ENCODE results near the gene HERC3.

Gene HERC3

GRCh38 chr4:88720451-88721428, 128.5 kb downstream of the HERC3 start:
- DNase-seq (ENCODE audit: low read depth in 2 of 2) = no peak

DNA sequence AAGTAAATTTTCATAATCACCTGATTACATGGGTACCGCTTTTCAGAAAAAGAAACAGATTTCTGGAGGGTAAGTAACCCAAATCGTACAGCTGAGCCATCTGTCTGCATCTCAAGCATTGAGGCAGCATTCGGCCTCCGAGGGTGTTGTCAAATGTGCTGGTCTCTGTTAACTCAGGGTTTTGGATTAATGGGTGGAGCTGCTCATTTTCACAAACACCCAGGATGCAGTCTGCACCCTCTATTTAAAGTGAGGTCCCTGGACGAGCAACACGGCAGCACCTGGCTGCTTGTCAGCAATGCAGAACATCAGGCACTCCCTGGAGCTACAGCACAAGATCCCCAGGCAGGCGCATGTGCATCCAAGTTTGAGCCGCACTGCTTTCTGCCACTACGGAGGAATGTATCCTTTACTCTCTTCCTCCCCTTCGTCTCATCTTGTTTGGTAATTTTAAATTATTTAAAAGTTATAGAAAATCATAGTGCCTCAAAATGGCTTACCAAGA, 130.0 kb downstream of the HERC3 start:
- no peak for DNase-seq (ENCODE audit: low read depth in 2 of 2)

DNA sequence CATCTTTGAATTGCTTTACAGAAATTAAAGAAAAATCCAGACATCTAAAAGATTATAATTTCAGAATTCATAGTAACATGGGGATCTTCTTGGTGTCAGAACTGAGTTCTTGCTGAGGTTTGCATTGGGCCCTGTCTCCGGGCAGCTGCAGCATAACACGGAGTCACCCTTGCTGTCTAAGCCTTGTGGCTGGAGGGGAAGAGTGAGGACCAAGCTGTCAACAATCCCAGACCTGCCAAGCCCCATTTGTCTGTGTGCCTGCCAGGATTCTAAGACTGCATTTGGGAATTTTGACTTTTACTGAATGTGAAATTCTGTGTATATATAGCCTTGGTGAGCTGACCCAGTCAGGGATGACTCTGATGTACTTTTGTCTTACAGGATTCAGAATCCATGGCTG, 130.5 kb downstream of the HERC3 start:
- no peak for DNase-seq (ENCODE audit: low read depth in 2 of 2)

DNA sequence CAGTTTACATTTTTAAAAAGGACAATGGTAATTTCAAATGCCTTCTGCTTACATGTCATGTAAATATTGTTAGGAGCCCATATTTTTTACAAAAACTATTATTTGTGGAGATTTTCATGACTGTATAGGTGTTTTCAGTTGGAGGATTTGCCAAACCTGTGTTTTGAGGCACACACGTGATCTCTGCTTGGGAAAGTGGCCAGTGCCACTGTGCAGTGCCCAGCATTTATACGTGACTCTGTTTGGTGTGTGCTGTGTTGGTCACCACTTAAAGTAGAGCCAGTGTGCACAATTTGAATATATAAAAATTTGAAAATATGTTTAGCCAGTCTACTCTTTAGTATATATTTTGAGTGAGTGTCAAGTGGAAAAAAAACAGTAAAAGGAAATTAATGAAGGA, 132.1 kb downstream of the HERC3 start:
- no peak for DNase-seq (ENCODE audit: low read depth in 2 of 2)

- DNase-seq (ENCODE audit: low read depth in 2 of 2) = no peak
Observed at GRCh38 chr4:88725143-88725542, 132.9 kb downstream of the HERC3 start.

DNA sequence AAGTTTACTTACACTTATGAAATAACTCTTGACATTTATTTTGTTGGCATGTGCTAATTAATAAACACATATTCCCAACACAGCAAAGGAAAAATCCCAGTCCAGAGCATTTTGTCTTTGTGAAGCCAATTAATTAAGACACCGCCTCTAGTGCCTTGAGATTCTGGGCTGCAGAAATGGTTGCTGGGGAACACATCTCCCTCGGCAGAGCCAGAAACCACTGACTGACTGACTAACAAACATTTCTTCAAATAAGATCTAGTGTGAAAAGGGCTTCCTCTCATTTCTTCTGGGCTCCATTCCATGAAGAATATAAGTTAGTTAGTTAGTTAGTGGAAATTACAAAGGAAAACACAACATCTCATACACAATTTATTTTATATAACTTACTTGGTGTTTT, 133.7 kb downstream of the HERC3 start:
- no peak for DNase-seq (ENCODE audit: low read depth in 2 of 2)

DNA sequence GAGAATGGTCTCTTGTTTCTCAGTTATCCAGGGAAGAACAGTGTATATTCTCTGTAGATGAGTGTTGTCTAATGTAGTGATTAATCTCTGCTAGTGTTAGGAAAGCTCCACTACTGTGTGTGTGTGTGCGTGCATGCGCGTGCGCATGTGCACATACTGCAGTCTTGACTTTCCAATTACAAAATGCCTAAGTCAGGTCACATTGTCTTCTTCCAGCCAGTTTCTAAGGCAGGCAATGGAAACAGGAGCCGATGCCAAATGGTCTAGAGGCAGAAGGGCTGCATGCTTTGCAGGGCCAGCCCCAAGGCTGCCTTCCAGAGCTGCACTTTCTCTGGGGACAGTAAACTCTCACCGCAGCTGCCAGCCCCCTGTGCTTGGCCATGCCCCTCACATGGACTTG, 135.9 kb downstream of the HERC3 start:
- no peak for DNase-seq (ENCODE audit: low read depth in 2 of 2)

- DNase-seq (ENCODE audit: low read depth in 2 of 2) = no peak
Observed at GRCh38 chr4:88729146-88729760, 137.0 kb downstream of the HERC3 start.

DNA sequence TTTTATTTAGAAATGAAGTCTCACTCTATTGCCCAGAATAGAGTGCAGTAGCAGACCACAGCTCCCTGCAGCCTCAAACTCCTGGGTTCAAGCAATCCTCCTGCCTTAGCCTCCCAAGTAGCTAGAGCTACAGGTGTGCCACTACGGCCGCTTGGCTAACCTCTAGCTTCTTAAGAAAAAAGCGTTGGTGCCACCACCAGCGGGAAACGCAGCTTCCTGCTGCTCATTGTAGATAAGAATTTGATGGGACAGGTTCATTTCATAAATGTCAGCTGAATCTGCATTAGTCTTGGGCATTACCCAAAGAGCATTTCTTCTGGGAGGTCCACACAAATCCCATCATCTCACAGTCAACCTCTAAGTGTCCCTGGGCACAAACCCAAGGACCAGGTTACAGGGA, 138.5 kb downstream of the HERC3 start:
- DNase-seq (ENCODE audit: low read depth in 2 of 2) = no peak

- DNase-seq (ENCODE audit: low read depth in 2 of 2) = no peak
Observed at GRCh38 chr4:88731381-88731780, 139.1 kb downstream of the HERC3 start.

DNA sequence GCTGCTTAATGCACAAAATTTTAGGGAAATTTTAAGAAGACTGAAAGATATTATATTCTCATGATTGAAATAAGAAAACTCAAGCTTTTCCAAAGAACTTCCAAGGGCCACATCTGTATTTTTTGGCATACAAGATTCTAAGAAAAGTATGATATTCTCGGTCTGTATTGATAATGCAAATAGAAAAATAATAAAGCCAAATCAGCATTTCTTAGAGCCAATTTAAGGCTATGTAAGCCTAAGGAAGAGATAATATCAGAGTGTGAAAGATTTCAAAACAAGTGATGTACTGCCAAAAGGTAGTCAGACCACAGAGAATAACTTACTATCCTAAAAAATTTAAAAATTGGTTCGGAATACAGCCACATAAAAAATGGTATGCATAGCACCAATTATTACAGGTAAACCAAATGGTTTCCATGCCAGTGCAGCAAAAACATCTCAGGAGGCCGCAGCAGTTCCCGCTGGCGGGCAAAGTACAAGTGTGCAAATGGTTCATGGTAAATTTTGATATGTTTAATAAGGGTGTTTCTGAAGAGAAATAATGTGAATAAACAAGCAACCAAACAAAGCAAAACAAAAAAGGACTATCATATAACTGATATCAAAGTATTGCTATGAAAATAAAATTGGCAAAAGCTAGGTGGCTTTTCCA, 140.6 kb downstream of the HERC3 start:
- no peak for DNase-seq (ENCODE audit: low read depth in 2 of 2)

GRCh38 chr4:88734403-88734949, 142.2 kb downstream of the HERC3 start:
- DNase-seq (ENCODE audit: low read depth in 2 of 2) = no peak

GRCh38 chr4:88735564-88735963, 143.3 kb downstream of the HERC3 start:
- DNase-seq (ENCODE audit: low read depth in 2 of 2) = no peak

GRCh38 chr4:88736264-88736663, 144.0 kb downstream of the HERC3 start:
- DNase-seq (ENCODE audit: low read depth in 2 of 2) = no peak

DNA sequence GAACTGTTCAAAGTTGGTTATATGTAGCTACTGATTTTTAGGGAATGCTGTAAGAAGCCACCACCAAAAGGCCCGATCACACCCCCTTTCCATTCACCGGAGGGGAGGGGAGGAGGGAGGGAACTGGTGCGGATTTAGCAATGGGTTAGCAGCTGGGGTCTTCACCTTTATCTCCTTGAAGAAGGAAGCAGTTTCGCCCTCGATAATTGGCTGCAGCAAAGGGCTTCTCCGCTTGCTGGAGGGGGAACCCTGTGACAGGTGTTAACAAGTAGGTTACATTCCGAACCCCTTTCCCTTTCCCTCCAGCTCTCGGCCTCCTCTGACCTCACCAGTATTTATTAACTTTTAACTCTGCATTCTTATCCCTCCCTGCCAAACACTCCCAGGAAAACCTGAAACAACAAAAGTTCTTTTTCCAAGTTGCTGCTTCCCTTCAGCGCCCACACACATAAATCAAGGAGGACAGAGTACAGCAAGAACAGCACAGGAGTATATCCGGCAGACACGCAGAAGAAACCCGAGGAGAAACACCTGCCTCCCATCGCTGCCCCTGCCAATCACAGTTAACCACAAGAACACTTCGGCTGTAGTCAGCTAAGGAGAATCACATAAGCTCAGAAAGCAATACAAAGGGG, 145.1 kb downstream of the HERC3 start:
- no peak for DNase-seq (ENCODE audit: low read depth in 2 of 2)

DNA sequence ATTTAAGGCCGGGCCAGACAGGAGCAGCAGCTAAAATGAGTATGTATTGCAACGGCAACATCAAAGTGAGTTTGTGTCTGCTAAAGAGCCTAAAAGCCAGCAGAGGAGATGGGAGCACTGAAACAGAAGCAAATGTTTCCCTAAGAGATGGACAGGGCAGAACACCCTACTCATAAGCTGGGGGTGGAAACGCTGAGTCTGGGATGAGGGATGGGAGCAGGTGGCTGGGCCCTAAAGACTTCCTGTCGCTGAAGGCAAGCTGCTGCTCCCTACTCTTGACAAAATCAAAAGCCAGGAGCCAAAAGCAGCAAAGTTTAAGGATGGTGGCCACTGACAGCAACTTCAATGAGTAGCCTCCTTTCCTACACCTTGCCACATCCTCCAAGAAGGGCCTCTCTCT, 145.9 kb downstream of the HERC3 start:
- no peak for DNase-seq (ENCODE audit: low read depth in 2 of 2)

GRCh38 chr4:88742561-88742960, 150.3 kb downstream of the HERC3 start:
- no peak for DNase-seq (ENCODE audit: low read depth in 2 of 2)

GRCh38 chr4:88743696-88744095, 151.4 kb downstream of the HERC3 start:
- no peak for DNase-seq (ENCODE audit: low read depth in 2 of 2)

DNA sequence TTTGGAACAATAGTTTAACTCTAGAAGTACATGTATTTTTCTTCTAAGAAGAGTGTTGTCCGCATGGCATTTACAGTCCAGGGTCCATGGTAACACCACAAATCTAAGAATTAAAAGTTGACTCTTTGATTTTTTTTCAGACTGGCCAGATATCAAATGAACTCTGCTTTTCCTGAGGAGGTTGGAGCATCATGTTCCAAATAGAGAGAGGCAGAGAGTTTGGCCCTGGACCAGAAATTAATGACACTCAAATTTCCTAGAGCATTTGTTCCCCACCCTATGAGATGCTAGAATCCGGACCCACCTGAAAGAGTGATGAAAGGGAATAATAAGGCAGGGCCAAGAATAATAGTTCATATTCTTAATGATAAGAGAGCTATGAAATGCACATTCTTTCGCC, 152.3 kb downstream of the HERC3 start:
- no peak for DNase-seq (ENCODE audit: low read depth in 2 of 2)

DNA sequence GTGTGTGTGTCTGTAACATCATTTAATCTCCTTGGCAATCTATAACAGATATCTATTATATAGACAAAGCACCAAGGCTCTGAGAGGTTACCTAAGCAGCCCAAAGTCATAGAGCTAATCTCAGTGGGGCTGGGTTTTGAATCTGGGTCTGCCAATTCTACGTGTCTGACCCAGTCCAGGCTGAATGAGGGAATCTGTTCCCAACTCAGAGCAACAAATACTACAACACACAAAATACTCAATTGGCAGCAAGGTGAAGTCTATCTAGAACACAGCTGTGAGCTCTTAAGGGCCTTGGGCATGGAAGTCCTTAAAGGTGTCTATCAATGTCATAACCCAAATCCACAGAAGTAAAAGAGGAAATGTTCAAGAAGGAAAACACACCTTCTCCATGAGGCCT, 152.9 kb downstream of the HERC3 start:
- no peak for DNase-seq (ENCODE audit: low read depth in 2 of 2)

DNA sequence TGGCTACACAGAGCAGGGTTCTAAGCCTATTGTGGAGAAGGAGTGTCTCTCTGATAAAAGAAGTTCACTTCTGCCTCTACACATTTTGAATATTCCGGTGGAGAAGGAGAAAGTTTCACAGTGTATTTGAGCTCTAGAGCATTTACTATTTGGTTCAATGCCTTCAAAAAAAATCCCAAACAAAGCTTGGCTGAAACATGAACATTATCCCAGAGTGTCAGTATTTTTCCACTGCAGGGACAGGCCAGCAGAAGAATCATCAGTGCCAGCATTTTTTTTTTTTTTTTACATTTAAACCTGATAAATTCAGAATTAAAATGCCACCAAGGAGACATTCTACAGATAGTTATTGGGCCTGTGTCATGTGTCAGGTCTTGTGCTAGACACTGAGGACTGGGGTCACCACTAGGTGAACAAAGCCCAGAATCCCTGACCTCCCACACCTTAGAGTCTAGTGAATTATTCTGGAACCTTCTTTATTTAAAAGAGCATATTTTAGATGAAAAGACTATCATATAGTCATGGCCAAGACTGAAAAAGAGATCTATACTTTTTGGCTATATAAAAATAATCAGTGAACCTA, 153.4 kb downstream of the HERC3 start:
- DNase-seq (ENCODE audit: low read depth in 2 of 2) = no peak
